GM18873 (cell line): ENCODE data around the gene EIF3L.

Source experiments
- ATAC-seq: cut with Tn5 transposase; IDR thresholded peaks from one replicate; pipeline ENCODE4 v1.9.1; 2021; ENCODE audit warnings: mild to moderate bottlenecking, moderate library complexity, moderate number of reproducible peaks; ENCODE audit not compliant: unreplicated experiment, low FRiP score

Gene EIF3L

GRCh38 chr22:37816543-37817180 lies 32.6 kb upstream of the EIF3L start:
- no peak for ATAC-seq

- ATAC-seq: no peak
These were observed 31.4 kb upstream of the EIF3L start for GRCh38 chr22:37817705-37818408.

GRCh38 chr22:37818409-37819104 lies 30.7 kb upstream of the EIF3L start:
- ATAC-seq: no peak

- ATAC-seq: no peak
These were observed 30.1 kb upstream of the EIF3L start for GRCh38 chr22:37819105-37819433.

- ATAC-seq: no peak
These were observed 28.9 kb upstream of the EIF3L start for GRCh38 chr22:37820350-37820749.

GRCh38 chr22:37822079-37822833 lies 27.0 kb upstream of the EIF3L start:
- no peak for ATAC-seq

- no peak for ATAC-seq
These were observed 25.9 kb upstream of the EIF3L start, which contains the start of gene GALR3 for GRCh38 chr22:37823134-37823985. Gene GALR3 (plus strand): TSS chr22:37823382. CDS start chr22:37823407, 25 bp downstream.

- ATAC-seq: no peak
These were observed 24.3 kb upstream of the EIF3L start for GRCh38 chr22:37824674-37825641.

GRCh38 chr22:37827056-37827455 lies 22.2 kb upstream of the EIF3L start:
- no peak for ATAC-seq

- ATAC-seq: no peak
These were observed 19.0 kb upstream of the EIF3L start for GRCh38 chr22:37830093-37830842.

- ATAC-seq: no peak
These were observed 17.7 kb upstream of the EIF3L start for GRCh38 chr22:37831472-37831871.

GRCh38 chr22:37832022-37832857 lies 17.0 kb upstream of the EIF3L start:
- no peak for ATAC-seq

GRCh38 chr22:37842015-37842793 lies 7.0 kb upstream of the EIF3L start:
- no peak for ATAC-seq

- ATAC-seq: peak; percentile 25
These were observed 5.5 kb upstream of the EIF3L start for GRCh38 chr22:37843741-37844089.

GRCh38 chr22:37844904-37845329 lies 4.3 kb upstream of the EIF3L start:
- ATAC-seq: no peak

- ATAC-seq: no peak
These were observed 2.8 kb upstream of the EIF3L start for GRCh38 chr22:37846433-37846832.
